KMS-11 (cell line): ENCODE results near the gene HAUS3.

Experiments used
- H2AFZ ChIP-seq: fragments of 200-600 bp; sonication (generic); 2 replicates; pipeline ENCODE4 v1.6.1; 2016; ENCODE audit warnings: antibody characterized with exemption, mixed run types, low read depth
- H3K27ac ChIP-seq: fragments of 200-600 bp; sonication (generic); 2 replicates; pipeline ENCODE4 v1.6.1; 2016; ENCODE audit warnings: mild to moderate bottlenecking, mixed run types
- H3K27me3 ChIP-seq: fragments of 200-600 bp; sonication (generic); 2 replicates; pipeline ENCODE4 v1.6.1; 2017; ENCODE audit warnings: mild to moderate bottlenecking, low read depth, mixed run types, moderate library complexity; ENCODE audit not compliant: insufficient read depth
- H3K36me3 ChIP-seq: fragments of 200-600 bp; sonication (generic); 2 replicates; pipeline ENCODE4 v1.6.1; 2017; ENCODE audit warnings: mild to moderate bottlenecking, mixed run types; ENCODE audit not compliant: insufficient read depth
- H3K4me1 ChIP-seq: fragments of 200-600 bp; sonication (generic); 2 replicates; pipeline ENCODE4 v1.6.1; 2016; ENCODE audit warnings: mild to moderate bottlenecking, low read depth, mixed run types; ENCODE audit not compliant: poor library complexity, severe bottlenecking
- H3K4me2 ChIP-seq: fragments of 200-600 bp; sonication (generic); 2 replicates; pipeline ENCODE4 v1.7.0; 2016; ENCODE audit warnings: mild to moderate bottlenecking, mixed run types
- H3K4me3 ChIP-seq: fragments of 200-600 bp; sonication (generic); IDR thresholded peaks from 2 replicates; pipeline ENCODE4 v1.6.1; 2017; ENCODE audit warnings: low read depth, low read length, mixed read lengths; ENCODE audit not compliant: insufficient read depth
- H3K79me2 ChIP-seq: fragments of 200-600 bp; sonication (generic); 2 replicates; pipeline ENCODE4 v1.6.1; 2016; ENCODE audit warnings: low read depth, mixed run types; ENCODE audit not compliant: insufficient read depth
- H3K9ac ChIP-seq: fragments of 200-600 bp; sonication (generic); 2 replicates; pipeline ENCODE4 v1.6.1; 2016; ENCODE audit warnings: mild to moderate bottlenecking, mixed run types
- H4K20me1 ChIP-seq: fragments of 200-600 bp; sonication (generic); 2 replicates; pipeline ENCODE4 v1.6.1; 2016; ENCODE audit warnings: mild to moderate bottlenecking, mixed run types; ENCODE audit not compliant: insufficient read depth
- CTCF ChIP-seq: fragments of 200-600 bp; sonication (generic); conservative IDR thresholded peaks from 2 replicates; pipeline ENCODE4 v1.6.1; 2017; ENCODE audit warnings: low read depth, mild to moderate bottlenecking, antibody characterized with exemption, low read length, moderate library complexity, mixed read lengths

Gene HAUS3

GRCh38 chr4:2257361-2258081, 15.6 kb upstream of the HAUS3 start:
- Histone ChIP-seq H3K4me2 (no peak overlapping the region), H3K4me3 (no peak overlapping the region), H3K27me3 (no peaks in the 10 kb centered on the region), H3K4me1 (no peaks in the 10 kb centered on the region), H4K20me1 (no peaks in the 10 kb centered on the region), H3K27ac (no peak overlapping the region), H3K79me2 (no peaks in the 10 kb centered on the region), H2AFZ (no peak overlapping the region), H3K36me3 (no peaks in the 10 kb centered on the region), H3K9ac (no peak overlapping the region)
- TF ChIP-seq CTCF: no peak

GRCh38 chr4:2256781-2257191, 14.9 kb upstream of the HAUS3 start:
- H3K4me1 ChIP-seq: no peaks in the 10 kb centered on the region
- no peak for TF ChIP-seq CTCF
- H3K27ac ChIP-seq: no peak overlapping the region
- H3K9ac ChIP-seq: no peak overlapping the region
- H3K79me2 ChIP-seq: no peaks in the 10 kb centered on the region
- H4K20me1 ChIP-seq: no peaks in the 10 kb centered on the region
- H3K36me3 ChIP-seq: no peaks in the 10 kb centered on the region
- H2AFZ ChIP-seq: no peak overlapping the region
- no peaks in the 10 kb centered on the region for H3K27me3 ChIP-seq
- H3K4me2 ChIP-seq: no peak overlapping the region
- no peak overlapping the region for H3K4me3 ChIP-seq

- Histone ChIP-seq H3K4me1 (no peaks in the 10 kb centered on the region), H3K36me3 (no peaks in the 10 kb centered on the region), H3K4me3 (no peak overlapping the region), H3K9ac (no peak overlapping the region), H2AFZ (no peak overlapping the region), H3K4me2 (no peak overlapping the region), H4K20me1 (no peaks in the 10 kb centered on the region), H3K79me2 (no peaks in the 10 kb centered on the region), H3K27me3 (no peaks in the 10 kb centered on the region), H3K27ac (no peak overlapping the region)
- no peak for TF ChIP-seq CTCF
Observed at GRCh38 chr4:2256156-2256731, 14.3 kb upstream of the HAUS3 start.

GRCh38 chr4:2255501-2256155, 13.7 kb upstream of the HAUS3 start:
- Histone ChIP-seq H4K20me1 (no peaks in the 10 kb centered on the region), H2AFZ (no peak overlapping the region), H3K4me2 (no peak overlapping the region), H3K9ac (no peak overlapping the region), H3K27ac (no peak overlapping the region), H3K79me2 (no peaks in the 10 kb centered on the region), H3K4me1 (no peaks in the 10 kb centered on the region), H3K4me3 (no peak overlapping the region), H3K27me3 (no peaks in the 10 kb centered on the region), H3K36me3 (no peaks in the 10 kb centered on the region)
- no peak for TF ChIP-seq CTCF
